A673 (cell line): ENCODE measurements around the gene TCF20. TPM values are rescaled to one million over a fixed set of nuclear protein-coding genes. Genes with fewer than 3 reads are reported as not detected.
A peak's percentile ranks its signal among the peaks of the same experiment; 100 is the strongest.

Experiments
- BruUV-seq: library from RNA; stranded (reverse); fragments of 400-500 nt; replicated peaks from 2 replicates; lab custom pipeline; 2021; lab: Mats Ljungman, UMichigan
- CTCF ChIA-PET: fragments of 300-600 bp; sonication (Branson Sonifier 250); formaldehyde crosslinking; loops from one replicate; lab custom pipeline; 2022; ENCODE audit warnings: antibody characterized with exemption; lab: Charles Lee
- POLR2A ChIA-PET: fragments of 300-600 bp; sonication (Branson Sonifier 250); formaldehyde crosslinking; loops from one replicate; lab custom pipeline; 2022; ENCODE audit warnings: antibody characterized with exemption; ENCODE audit not compliant: low non-redundant PET; lab: Charles Lee
- DNase-seq: peaks from one replicate; pipeline ENCODE4 v3.0.0-alpha.2; 2015; ENCODE audit warnings: low spot score
- H3K27ac ChIP-seq: fragments of 200-600 bp; sonication (generic); 2 replicates; pipeline ENCODE4 v1.5.1; 2016; ENCODE audit warnings: mixed run types, low read depth, mild to moderate bottlenecking, mixed read lengths, antibody characterized with exemption, low read length; ENCODE audit not compliant: poor library complexity, severe bottlenecking
- H3K27me3 ChIP-seq: fragments of 200-600 bp; sonication (generic); replicated peaks from 2 replicates; pipeline ENCODE4 v1.6.1; 2017; ENCODE audit warnings: mixed run types, low read depth, mild to moderate bottlenecking, mixed read lengths, antibody characterized with exemption, low read length; ENCODE audit not compliant: insufficient read depth, poor library complexity
- H3K36me3 ChIP-seq: fragments of 200-600 bp; sonication (generic); 2 replicates; pipeline ENCODE4 v1.6.1; 2016; ENCODE audit warnings: mixed run types, mild to moderate bottlenecking, mixed read lengths, antibody characterized with exemption, low read length; ENCODE audit not compliant: insufficient read depth, poor library complexity, severe bottlenecking
- H3K4me1 ChIP-seq: fragments of 200-600 bp; sonication (generic); 2 replicates; pipeline ENCODE4 v1.6.1; 2017; ENCODE audit warnings: mixed run types, mild to moderate bottlenecking, mixed read lengths, antibody characterized with exemption, low read length; ENCODE audit not compliant: insufficient read depth, poor library complexity, severe bottlenecking
- H3K4me3 ChIP-seq: fragments of 200-600 bp; sonication (generic); 2 replicates; pipeline ENCODE4 v1.5.1; 2016; ENCODE audit warnings: low read depth, mixed run types, mild to moderate bottlenecking, mixed read lengths, low read length; ENCODE audit not compliant: poor library complexity, severe bottlenecking
- H3K9me3 ChIP-seq: fragments of 200-600 bp; sonication (generic); 2 replicates; pipeline ENCODE4 v1.6.1; 2016; ENCODE audit warnings: mixed run types, low read depth, mild to moderate bottlenecking, mixed read lengths, antibody characterized with exemption, low read length; ENCODE audit not compliant: poor library complexity, severe bottlenecking
- CTCF ChIP-seq: fragments of 300-800, 200-600 bp; sonication (generic); conservative IDR thresholded peaks from 2 replicates; pipeline ENCODE4 v1.5.1; 2017; ENCODE audit warnings: low read depth, mild to moderate bottlenecking, antibody characterized with exemption, low read length, moderate library complexity, mixed read lengths
- EZH2 ChIP-seq: fragments of 200-600 bp; sonication (generic); IDR thresholded peaks from 2 replicates; pipeline ENCODE4 v1.6.1; 2017; ENCODE audit warnings: borderline replicate concordance, low read depth, mild to moderate bottlenecking, mixed read lengths, antibody characterized with exemption, low read length; ENCODE audit not compliant: poor library complexity, severe bottlenecking
- intact Hi-C: fragments of 100-400 bp; cut with micrococcal nuclease; formaldehyde crosslinking; loops from one replicate; pipeline ENCODE4 v1.10.0; 2022; ENCODE audit not compliant: unreplicated experiment
- total RNA-seq: library from RNA; stranded (reverse); gene quantifications from 2 replicates; pipeline ENCODE4 v1.2.3, GENCODE V29; 2021

TCF20 gene
- total RNA-seq, 1 experiment from 2014 or later = 69.3 TPM

GRCh38 chr22:42297778-42298177 lies 27.3 kb upstream of the TCF20 start:
- intact Hi-C loops = no loop called here
- Histone ChIP-seq H3K4me1 (peaks cover 52% of the 10 kb centered on the region), H3K36me3 (no peaks in the 10 kb centered on the region), H3K4me3 (no peak overlapping the region), H3K27me3 (no peaks in the 10 kb centered on the region), H3K9me3 (no peaks in the 10 kb centered on the region), H3K27ac (no peak overlapping the region)
- TF ChIP-seq EZH2 = no peak
- TF ChIP-seq CTCF = no peak
- DNase-seq = no peak
- no TSS peak for BruUV-seq
- POLR2A ChIA-PET = no interaction called here
- CTCF ChIA-PET = interaction anchor here (1.1 kb wide), 1 partner anchor 146 kb away, joined by 3 read pairs; no protein-coding TSS in a partner anchor

GRCh38 chr22:42296883-42297282 lies 26.4 kb upstream of the TCF20 start:
- no TSS peak for BruUV-seq
- Histone ChIP-seq H3K27ac (no peak overlapping the region), H3K4me1 (peaks cover 52% of the 10 kb centered on the region), H3K27me3 (no peaks in the 10 kb centered on the region), H3K36me3 (no peaks in the 10 kb centered on the region), H3K9me3 (no peaks in the 10 kb centered on the region), H3K4me3 (no peak overlapping the region)
- ChIA-PET CTCF (interaction anchor here (0.6 to 1.1 kb wide), 5 partner anchors 9 to 147 kb away, joined by 3 to 9 read pairs (median 3); no protein-coding TSS in a partner anchor), POLR2A (no interaction called here)
- no peak for DNase-seq
- TF ChIP-seq CTCF (no peak; the same call in 1 of the 2 replicates), EZH2 (no peak)
- intact Hi-C loops = no loop called here

GRCh38 chr22:42296381-42296853 lies 26.0 kb upstream of the TCF20 start:
- Histone ChIP-seq H3K36me3 (no peaks in the 10 kb centered on the region), H3K4me3 (no peak overlapping the region), H3K4me1 (peaks cover 52% of the 10 kb centered on the region), H3K27me3 (no peaks in the 10 kb centered on the region), H3K27ac (no peak overlapping the region), H3K9me3 (no peaks in the 10 kb centered on the region)
- DNase-seq = peak; percentile 66
- ChIA-PET CTCF (interaction anchor here (0.6 to 1.0 kb wide), 4 partner anchors 9 to 140 kb away, joined by 3 to 9 read pairs (median 4); no protein-coding TSS in a partner anchor), POLR2A (no interaction called here)
- peak; percentile 66 for TF ChIP-seq CTCF
- no peak for TF ChIP-seq EZH2
- intact Hi-C loops = no loop called here
- BruUV-seq = no TSS peak
